HL-60 (cell line): ENCODE data around the gene NKX6-2.

ENCODE experiments used
- DNase-seq, 2 experiments: peaks; one replicate each; pipeline ENCODE4 v3.0.0-alpha.2; 2010 to 2020; ENCODE audit warnings: low read depth in 1 of 2, low spot score in 1 of 2
- H3K27ac ChIP-seq: fragments of 250-450 bp; sonication (Bioruptor Pico); replicated peaks from 2 replicates; pipeline ENCODE4 v1.5.1; 2020; ENCODE audit warnings: mild to moderate bottlenecking, moderate library complexity
- H3K27me3 ChIP-seq: fragments of 250-450 bp; sonication (Bioruptor Pico); 2 replicates; pipeline ENCODE4 v1.5.1; 2021; ENCODE audit warnings: mild to moderate bottlenecking, moderate library complexity; ENCODE audit not compliant: insufficient read depth, poor library complexity, severe bottlenecking
- H3K4me3 ChIP-seq: replicated peaks from 2 replicates; pipeline ENCODE4 v1.5.1; 2011; ENCODE audit warnings: mild to moderate bottlenecking, control low read depth, low read length; ENCODE audit not compliant: insufficient read depth
- CTCF ChIP-seq: IDR thresholded peaks from one replicate; pipeline ENCODE4 v1.5.1; 2011; ENCODE audit warnings: low read length, control low read depth, inconsistent platforms; ENCODE audit not compliant: insufficient read depth
- GABPA ChIP-seq: IDR thresholded peaks from 2 replicates; pipeline ENCODE4 v1.6.1; 2012; ENCODE audit warnings: low read depth
- POLR2AphosphoS5 ChIP-seq: IDR thresholded peaks from 2 replicates; pipeline ENCODE4 v1.6.1; 2012; ENCODE audit warnings: low read depth
- REST ChIP-seq: IDR thresholded peaks from 2 replicates; pipeline ENCODE4 v1.6.1; 2012; ENCODE audit warnings: low read depth; ENCODE audit not compliant: insufficient replicate concordance
- SPI1 ChIP-seq: IDR thresholded peaks from 2 replicates; pipeline ENCODE4 v1.6.1; 2012; ENCODE audit warnings: low read depth, mild to moderate bottlenecking, borderline replicate concordance

Gene NKX6-2

GRCh38 chr10:132790934-132791829, 5.2 kb upstream of the NKX6-2 start:
- peaks cover 48% of the 10 kb centered on the region for H3K27me3 ChIP-seq
- H3K27ac ChIP-seq = no peak overlapping the region
- no peak for DNase-seq
- TF ChIP-seq GABPA = no peak
- H3K4me3 ChIP-seq = no peak overlapping the region

- DNase-seq = no peak
- Histone ChIP-seq H3K4me3 (no peak overlapping the region), H3K27me3 (peaks cover 49% of the 10 kb centered on the region), H3K27ac (no peak overlapping the region)
- TF ChIP-seq GABPA (no peak), POLR2AphosphoS5 (no peak), REST (no peak), CTCF (no peak), SPI1 (no peak)
These were observed 4.5 kb upstream of the NKX6-2 start for GRCh38 chr10:132790470-132790869.

- no peak overlapping the region for H3K27ac ChIP-seq
- peaks cover 51% of the 10 kb centered on the region for H3K27me3 ChIP-seq
- DNase-seq = no peak
- H3K4me3 ChIP-seq = no peak overlapping the region
- TF ChIP-seq SPI1 (no peak), POLR2AphosphoS5 (no peak), REST (no peak), CTCF (no peak), GABPA (no peak)
These were observed 3.8 kb upstream of the NKX6-2 start for GRCh38 chr10:132789659-132790148.

- H3K27ac ChIP-seq = no peak overlapping the region
- H3K27me3 ChIP-seq = peaks cover 58% of the 10 kb centered on the region
- no peak for TF ChIP-seq REST
- no peak for TF ChIP-seq POLR2AphosphoS5
- TF ChIP-seq SPI1 = no peak
- TF ChIP-seq GABPA = no peak
- no peak for TF ChIP-seq CTCF
- H3K4me3 ChIP-seq = no peak overlapping the region
- DNase-seq = no peak
These were observed 2.9 kb upstream of the NKX6-2 start for GRCh38 chr10:132788831-132789219.
